HL-60 (cell line): ENCODE measurements around the gene IGFBP3.

ENCODE experiments used
- DNase-seq, 2 experiments: peaks; one replicate each; pipeline ENCODE4 v3.0.0-alpha.2; 2010 to 2020; ENCODE audit warnings: low read depth in 1 of 2, low spot score in 1 of 2
- H3K27ac ChIP-seq: fragments of 250-450 bp; sonication (Bioruptor Pico); replicated peaks from 2 replicates; pipeline ENCODE4 v1.5.1; 2020; ENCODE audit warnings: mild to moderate bottlenecking, moderate library complexity
- H3K27me3 ChIP-seq: fragments of 250-450 bp; sonication (Bioruptor Pico); 2 replicates; pipeline ENCODE4 v1.5.1; 2021; ENCODE audit warnings: mild to moderate bottlenecking, moderate library complexity; ENCODE audit not compliant: insufficient read depth, poor library complexity, severe bottlenecking
- H3K4me3 ChIP-seq: replicated peaks from 2 replicates; pipeline ENCODE4 v1.5.1; 2011; ENCODE audit warnings: mild to moderate bottlenecking, control low read depth, low read length; ENCODE audit not compliant: insufficient read depth
- CTCF ChIP-seq: IDR thresholded peaks from one replicate; pipeline ENCODE4 v1.5.1; 2011; ENCODE audit warnings: low read length, control low read depth, inconsistent platforms; ENCODE audit not compliant: insufficient read depth
- GABPA ChIP-seq: IDR thresholded peaks from 2 replicates; pipeline ENCODE4 v1.6.1; 2012; ENCODE audit warnings: low read depth
- POLR2AphosphoS5 ChIP-seq: IDR thresholded peaks from 2 replicates; pipeline ENCODE4 v1.6.1; 2012; ENCODE audit warnings: low read depth
- SPI1 ChIP-seq: IDR thresholded peaks from 2 replicates; pipeline ENCODE4 v1.6.1; 2012; ENCODE audit warnings: low read depth, mild to moderate bottlenecking, borderline replicate concordance
- TF ChIP-seq, protein P1 (sequence below): IDR thresholded peaks from 2 replicates; pipeline ENCODE4 v1.6.1; 2012; ENCODE audit warnings: low read depth; ENCODE audit not compliant: insufficient replicate concordance

IGFBP3 gene

DNA sequence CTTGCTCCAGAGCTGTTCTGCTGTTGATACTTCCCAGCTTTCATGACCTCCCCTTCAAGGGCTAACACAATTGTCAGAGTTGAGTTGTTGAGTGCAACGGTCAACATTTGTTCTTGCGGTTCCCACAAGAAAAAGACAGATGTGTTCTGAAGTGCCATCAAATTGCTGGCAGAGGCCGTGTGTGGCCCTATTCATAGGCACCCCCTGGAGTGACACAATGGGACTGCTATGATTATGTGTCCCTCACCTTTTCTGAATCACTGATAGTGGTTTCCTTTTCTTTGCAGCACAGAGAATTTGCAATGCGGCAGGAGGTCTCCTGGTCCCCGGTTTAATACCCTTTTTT is 38.6 kb downstream of the IGFBP3 start:
- Histone ChIP-seq H3K27ac (no peak overlapping the region), H3K4me3 (no peak overlapping the region), H3K27me3 (peaks cover 6% of the 10 kb centered on the region)
- DNase-seq = no peak
- TF ChIP-seq POLR2AphosphoS5 (no peak), CTCF (no peak), SPI1 (no peak), GABPA (no peak)
- TF ChIP-seq, protein P1, sequence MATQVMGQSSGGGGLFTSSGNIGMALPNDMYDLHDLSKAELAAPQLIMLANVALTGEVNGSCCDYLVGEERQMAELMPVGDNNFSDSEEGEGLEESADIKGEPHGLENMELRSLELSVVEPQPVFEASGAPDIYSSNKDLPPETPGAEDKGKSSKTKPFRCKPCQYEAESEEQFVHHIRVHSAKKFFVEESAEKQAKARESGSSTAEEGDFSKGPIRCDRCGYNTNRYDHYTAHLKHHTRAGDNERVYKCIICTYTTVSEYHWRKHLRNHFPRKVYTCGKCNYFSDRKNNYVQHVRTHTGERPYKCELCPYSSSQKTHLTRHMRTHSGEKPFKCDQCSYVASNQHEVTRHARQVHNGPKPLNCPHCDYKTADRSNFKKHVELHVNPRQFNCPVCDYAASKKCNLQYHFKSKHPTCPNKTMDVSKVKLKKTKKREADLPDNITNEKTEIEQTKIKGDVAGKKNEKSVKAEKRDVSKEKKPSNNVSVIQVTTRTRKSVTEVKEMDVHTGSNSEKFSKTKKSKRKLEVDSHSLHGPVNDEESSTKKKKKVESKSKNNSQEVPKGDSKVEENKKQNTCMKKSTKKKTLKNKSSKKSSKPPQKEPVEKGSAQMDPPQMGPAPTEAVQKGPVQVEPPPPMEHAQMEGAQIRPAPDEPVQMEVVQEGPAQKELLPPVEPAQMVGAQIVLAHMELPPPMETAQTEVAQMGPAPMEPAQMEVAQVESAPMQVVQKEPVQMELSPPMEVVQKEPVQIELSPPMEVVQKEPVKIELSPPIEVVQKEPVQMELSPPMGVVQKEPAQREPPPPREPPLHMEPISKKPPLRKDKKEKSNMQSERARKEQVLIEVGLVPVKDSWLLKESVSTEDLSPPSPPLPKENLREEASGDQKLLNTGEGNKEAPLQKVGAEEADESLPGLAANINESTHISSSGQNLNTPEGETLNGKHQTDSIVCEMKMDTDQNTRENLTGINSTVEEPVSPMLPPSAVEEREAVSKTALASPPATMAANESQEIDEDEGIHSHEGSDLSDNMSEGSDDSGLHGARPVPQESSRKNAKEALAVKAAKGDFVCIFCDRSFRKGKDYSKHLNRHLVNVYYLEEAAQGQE = no peak

- Histone ChIP-seq H3K27me3 (peaks cover under 1% of the 10 kb centered on the region), H3K27ac (no peak overlapping the region), H3K4me3 (no peak overlapping the region)
- DNase-seq = no peak
- TF ChIP-seq POLR2AphosphoS5 (no peak), GABPA (no peak), CTCF (no peak), SPI1 (no peak)
- TF ChIP-seq, protein P1 = no peak
These were observed 39.2 kb downstream of the IGFBP3 start for GRCh38 chr7:45881759-45882464.

- TF ChIP-seq, protein P1 = no peak
- TF ChIP-seq POLR2AphosphoS5 (no peak), SPI1 (no peak), CTCF (no peak), GABPA (no peak)
- Histone ChIP-seq H3K27ac (no peak overlapping the region), H3K27me3 (no peaks in the 10 kb centered on the region), H3K4me3 (no peak overlapping the region)
- DNase-seq = no peak
These were observed 39.8 kb downstream of the IGFBP3 start for GRCh38 chr7:45881280-45881758.
